ENCODE measurements around the gene MRPS5. TPM values are rescaled to one million over a fixed set of nuclear protein-coding genes. Genes with fewer than 3 reads are reported as not detected.
A peak's percentile ranks its signal among the peaks of the same experiment; 100 is the strongest.

The MRPS5 gene
- 10 to 100 TPM; 83.8 to 84.8 TPM for total RNA-seq

DNA sequence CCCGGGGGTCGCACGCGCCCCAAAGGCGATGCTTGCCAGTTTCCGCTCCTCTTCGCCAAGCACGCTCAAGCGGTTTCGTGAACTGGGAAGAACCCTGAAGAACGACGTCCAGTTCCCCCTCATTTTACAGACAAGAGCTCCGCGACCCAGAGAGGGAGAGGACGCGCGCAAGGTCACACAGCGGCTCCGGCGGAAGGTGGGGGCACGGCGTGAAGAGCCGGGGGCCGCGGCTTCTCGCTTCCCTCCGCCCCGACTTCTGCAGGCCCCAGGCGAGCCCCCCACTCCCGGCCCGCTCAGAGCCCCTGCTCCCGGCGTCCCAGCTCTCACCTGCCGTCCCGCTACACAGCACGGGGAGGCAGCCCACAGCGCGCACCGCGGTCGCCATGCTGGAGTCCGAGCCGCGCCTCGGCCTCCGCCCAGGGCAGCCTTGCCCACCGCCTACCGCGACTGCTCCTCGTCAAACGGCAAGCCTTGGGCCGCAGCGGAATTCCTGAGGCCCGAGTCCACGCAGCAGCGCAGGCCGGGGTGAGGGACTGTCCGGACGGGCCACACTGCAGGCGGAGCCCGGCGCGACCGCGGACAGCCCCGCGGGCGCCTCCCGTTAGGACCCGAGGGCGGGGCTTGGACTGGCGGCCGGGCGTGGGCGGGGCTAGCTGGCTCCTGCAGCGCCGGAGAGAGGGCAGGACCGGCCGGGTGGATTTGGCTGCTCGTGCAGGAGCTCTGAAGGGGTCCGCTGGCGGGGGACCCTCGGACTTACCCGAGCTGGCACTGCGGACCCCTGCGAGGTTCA, at the start of gene MRPS5:
TSS of gene MRPS5 (minus strand) at position 402 of the 790 bp plus-strand sequence. CDS start at position 385, 17 bp downstream.
- H3K9me3 Mint-ChIP-seq: no peaks in the 10 kb centered on the region
- peak within 1 kb of the TSS; percentile 95 for H3K27ac Mint-ChIP-seq
- peak; percentile 90 for DNase-seq
- no peaks in the 10 kb centered on the region for H3K27me3 Mint-ChIP-seq
- peak within 1 kb of the TSS; percentile 89 for H3K4me3 Mint-ChIP-seq
- peaks cover 40% of the 10 kb centered on the region for H3K4me1 Mint-ChIP-seq
- H3K36me3 Mint-ChIP-seq: peaks cover 23% of the 10 kb centered on the region

GRCh38 chr2:95166065-95166763, 44.6 kb upstream of the MRPS5 start:
- Mint-ChIP-seq H3K27ac (peak overlapping the region; percentile 94), H3K36me3 (peaks cover 40% of the 10 kb centered on the region), H3K27me3 (no peaks in the 10 kb centered on the region), H3K9me3 (peaks cover 3% of the 10 kb centered on the region), H3K4me1 (peaks cover 20% of the 10 kb centered on the region), H3K4me3 (peak overlapping the region; percentile 99)
- no peak for DNase-seq

DNA sequence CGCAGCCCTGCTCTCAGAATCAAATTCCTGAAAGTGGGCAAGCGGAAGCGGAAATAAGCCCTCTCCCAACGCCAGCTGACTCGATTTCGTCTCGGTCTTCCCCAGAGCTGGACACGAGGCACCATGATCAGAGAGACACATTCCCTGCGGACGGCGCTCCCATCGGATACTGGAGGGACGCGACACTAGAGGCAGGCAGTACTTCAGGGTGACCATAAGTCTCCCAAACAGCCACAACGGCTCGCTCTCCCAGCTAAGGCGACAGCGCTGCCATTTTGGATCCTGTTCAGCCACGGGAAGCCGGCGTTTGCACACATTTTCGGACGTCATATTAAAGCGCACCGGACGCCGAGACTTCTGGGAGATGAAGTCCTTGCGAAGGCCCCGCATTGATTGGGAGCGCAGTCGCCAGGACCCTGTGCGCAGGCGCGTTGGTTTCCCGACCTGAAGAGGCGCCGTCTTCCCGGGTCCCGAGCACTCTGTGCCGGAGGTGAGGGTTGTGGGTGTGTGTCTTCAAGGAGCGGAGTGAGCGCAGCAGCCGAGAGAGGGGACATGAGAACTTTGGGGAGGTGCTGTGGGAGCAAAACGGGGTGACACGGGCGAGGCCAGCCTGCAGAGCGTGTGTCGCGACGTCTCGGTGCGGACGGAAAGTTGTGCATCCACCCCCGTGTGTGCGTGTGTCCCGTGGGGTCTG, 43.9 kb upstream of the MRPS5 start, which contains the start of gene ZNF2:
TSS of gene ZNF2 (plus strand) at position 439 of the 694 bp plus-strand sequence. CDS start 10,418 bp downstream, outside the sequence.
- H3K27ac Mint-ChIP-seq: peak within 1 kb of the TSS; percentile 94
- peak; percentile 95 for DNase-seq
- no peaks in the 10 kb centered on the region for H3K27me3 Mint-ChIP-seq
- peaks cover 3% of the 10 kb centered on the region for H3K9me3 Mint-ChIP-seq
- peak within 1 kb of the TSS; percentile 99 for H3K4me3 Mint-ChIP-seq
- H3K4me1 Mint-ChIP-seq: peaks cover 20% of the 10 kb centered on the region
- peaks cover 39% of the 10 kb centered on the region for H3K36me3 Mint-ChIP-seq

- Mint-ChIP-seq H3K4me1 (peaks cover 20% of the 10 kb centered on the region), H3K4me3 (peak overlapping the region; percentile 99), H3K27ac (peak overlapping the region; percentile 94)
Observed at GRCh38 chr2:95165030-95165370, 43.4 kb upstream of the MRPS5 start.

GRCh38 chr2:95159690-95160449, 38.3 kb upstream of the MRPS5 start, which contains the start of gene ZNF514:
Gene ZNF514, minus strand, starts transcription at chr2:95159848. Its CDS starts 6,595 bp downstream, at chr2:95153253.
- DNase-seq: peak; percentile 78
- peaks cover 48% of the 10 kb centered on the region for H3K36me3 Mint-ChIP-seq

More at GRCh38 chr2:95165030-95165370, 43.4 kb upstream of the MRPS5 start:
- H3K27me3 Mint-ChIP-seq: no peaks in the 10 kb centered on the region
- no peak for DNase-seq
- H3K9me3 Mint-ChIP-seq: peaks cover 3% of the 10 kb centered on the region
- peaks cover 38% of the 10 kb centered on the region for H3K36me3 Mint-ChIP-seq

GRCh38 chr2:95158891-95159619, 37.4 kb upstream of the MRPS5 start:
- Mint-ChIP-seq H3K4me1 (peaks cover 9% of the 10 kb centered on the region), H3K4me3 (peak overlapping the region; percentile 80), H3K9me3 (peaks cover 17% of the 10 kb centered on the region), H3K36me3 (peaks cover 52% of the 10 kb centered on the region), H3K27ac (peak overlapping the region; percentile 63), H3K27me3 (no peaks in the 10 kb centered on the region)
- DNase-seq: peak; percentile 38

More at GRCh38 chr2:95159690-95160449, 38.3 kb upstream of the MRPS5 start, which contains the start of gene ZNF514:
- H3K4me3 Mint-ChIP-seq: peak within 1 kb of the TSS; percentile 82
- peaks cover 11% of the 10 kb centered on the region for H3K9me3 Mint-ChIP-seq
- no peaks in the 10 kb centered on the region for H3K27me3 Mint-ChIP-seq
- H3K27ac Mint-ChIP-seq: peak within 1 kb of the TSS; percentile 82
- H3K4me1 Mint-ChIP-seq: peaks cover 14% of the 10 kb centered on the region

DNA sequence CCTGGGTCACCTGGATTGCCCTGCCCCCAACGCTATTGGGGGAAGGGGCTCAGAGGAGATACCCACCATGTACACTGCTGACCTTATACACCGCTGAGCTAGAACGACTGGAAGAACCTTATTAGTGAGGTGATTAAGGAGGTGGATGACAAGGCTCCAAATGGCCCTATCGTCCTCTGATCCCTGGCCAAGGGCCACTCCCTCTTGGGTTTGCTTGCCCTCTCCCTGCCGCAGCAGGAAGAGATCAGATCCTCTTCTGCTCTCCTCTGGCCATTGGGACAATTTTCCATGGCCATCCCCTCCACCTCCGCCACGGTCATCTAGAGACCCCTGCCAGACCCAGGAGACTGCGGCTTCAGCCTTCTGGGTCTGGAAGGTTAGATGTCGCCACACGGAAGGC, 36.8 kb upstream of the MRPS5 start:
- H3K27ac Mint-ChIP-seq: no peak overlapping the region
- peaks cover 5% of the 10 kb centered on the region for H3K4me1 Mint-ChIP-seq
- H3K4me3 Mint-ChIP-seq: peak overlapping the region; percentile 80
- peaks cover 22% of the 10 kb centered on the region for H3K9me3 Mint-ChIP-seq
- no peaks in the 10 kb centered on the region for H3K27me3 Mint-ChIP-seq
- DNase-seq: no peak
- peaks cover 58% of the 10 kb centered on the region for H3K36me3 Mint-ChIP-seq

- H3K27me3 Mint-ChIP-seq: no peaks in the 10 kb centered on the region
- H3K9me3 Mint-ChIP-seq: peaks cover 75% of the 10 kb centered on the region
- H3K4me3 Mint-ChIP-seq: no peak overlapping the region
- no peaks in the 10 kb centered on the region for H3K4me1 Mint-ChIP-seq
- no peak overlapping the region for H3K27ac Mint-ChIP-seq
- H3K36me3 Mint-ChIP-seq: peaks cover 93% of the 10 kb centered on the region
- DNase-seq: no peak
Observed at GRCh38 chr2:95149397-95149984, 27.9 kb upstream of the MRPS5 start.

DNA sequence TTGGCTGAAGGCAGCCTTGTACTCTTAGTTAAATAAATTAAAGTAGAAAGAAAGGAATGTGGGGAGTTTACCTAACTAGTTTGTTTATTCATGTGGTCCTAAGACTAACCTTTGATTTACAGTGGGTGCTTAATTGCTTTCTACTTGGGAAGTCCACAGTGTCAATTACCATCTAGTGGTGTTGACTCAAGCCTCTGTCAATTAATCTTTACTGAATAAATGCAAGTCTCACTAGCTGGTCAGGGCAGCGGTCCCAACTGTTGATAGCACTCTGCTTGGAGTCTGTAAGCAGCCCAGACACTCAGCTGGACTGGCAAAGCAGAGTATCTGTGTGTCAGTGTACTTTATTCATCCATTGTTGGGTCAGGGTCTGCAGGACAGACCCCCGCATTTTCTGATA, 22.2 kb upstream of the MRPS5 start:
- Mint-ChIP-seq H3K4me1 (no peaks in the 10 kb centered on the region), H3K4me3 (no peak overlapping the region), H3K27ac (no peak overlapping the region), H3K9me3 (peaks cover 74% of the 10 kb centered on the region), H3K27me3 (no peaks in the 10 kb centered on the region), H3K36me3 (peaks cover 71% of the 10 kb centered on the region)
- DNase-seq: no peak

GRCh38 chr2:95138702-95139101, 17.1 kb upstream of the MRPS5 start:
- DNase-seq: no peak
- Mint-ChIP-seq H3K4me3 (no peak overlapping the region), H3K9me3 (peaks cover 58% of the 10 kb centered on the region), H3K27me3 (no peaks in the 10 kb centered on the region), H3K27ac (no peak overlapping the region), H3K4me1 (no peaks in the 10 kb centered on the region), H3K36me3 (peaks cover 51% of the 10 kb centered on the region)

- DNase-seq: no peak
- peak overlapping the region; percentile 89 for H3K4me3 Mint-ChIP-seq
- H3K4me1 Mint-ChIP-seq: peaks cover 38% of the 10 kb centered on the region
- H3K36me3 Mint-ChIP-seq: peaks cover 22% of the 10 kb centered on the region
- H3K27ac Mint-ChIP-seq: peak overlapping the region; percentile 95
- no peaks in the 10 kb centered on the region for H3K27me3 Mint-ChIP-seq
- H3K9me3 Mint-ChIP-seq: no peaks in the 10 kb centered on the region
Observed at GRCh38 chr2:95122197-95122551, 566 bp upstream of the MRPS5 start.

GRCh38 chr2:95121093-95121406, 558 bp downstream of the MRPS5 start:
- peak overlapping the region; percentile 89 for H3K4me3 Mint-ChIP-seq
- no peaks in the 10 kb centered on the region for H3K27me3 Mint-ChIP-seq
- H3K9me3 Mint-ChIP-seq: no peaks in the 10 kb centered on the region
- no peak for DNase-seq
- peak overlapping the region; percentile 95 for H3K27ac Mint-ChIP-seq
- peaks cover 41% of the 10 kb centered on the region for H3K4me1 Mint-ChIP-seq
- H3K36me3 Mint-ChIP-seq: peaks cover 23% of the 10 kb centered on the region

DNA sequence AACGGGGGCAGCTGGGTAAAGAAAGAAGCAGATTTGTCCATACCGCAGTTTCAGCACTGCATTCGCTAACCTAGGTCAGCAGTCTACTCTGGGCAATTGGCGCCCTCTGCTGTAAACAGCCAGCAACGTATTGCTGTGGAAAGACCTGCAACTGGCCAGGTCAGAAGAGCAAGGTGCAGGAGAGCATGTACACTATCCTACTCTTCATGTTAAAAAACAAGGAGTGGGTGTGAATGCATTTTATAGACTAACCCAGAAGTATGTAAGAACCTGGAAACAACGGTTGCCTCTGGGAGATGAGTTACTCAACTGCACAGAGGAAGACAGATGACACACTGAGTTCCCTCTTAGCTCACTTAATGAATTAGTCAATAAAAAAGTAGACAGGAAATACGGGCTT, 6.2 kb downstream of the MRPS5 start:
- no peak overlapping the region for H3K4me3 Mint-ChIP-seq
- no peaks in the 10 kb centered on the region for H3K9me3 Mint-ChIP-seq
- H3K27ac Mint-ChIP-seq: no peak overlapping the region
- DNase-seq: peak; percentile 67
- peaks cover 39% of the 10 kb centered on the region for H3K4me1 Mint-ChIP-seq
- H3K27me3 Mint-ChIP-seq: no peaks in the 10 kb centered on the region
- peaks cover 38% of the 10 kb centered on the region for H3K36me3 Mint-ChIP-seq

DNA sequence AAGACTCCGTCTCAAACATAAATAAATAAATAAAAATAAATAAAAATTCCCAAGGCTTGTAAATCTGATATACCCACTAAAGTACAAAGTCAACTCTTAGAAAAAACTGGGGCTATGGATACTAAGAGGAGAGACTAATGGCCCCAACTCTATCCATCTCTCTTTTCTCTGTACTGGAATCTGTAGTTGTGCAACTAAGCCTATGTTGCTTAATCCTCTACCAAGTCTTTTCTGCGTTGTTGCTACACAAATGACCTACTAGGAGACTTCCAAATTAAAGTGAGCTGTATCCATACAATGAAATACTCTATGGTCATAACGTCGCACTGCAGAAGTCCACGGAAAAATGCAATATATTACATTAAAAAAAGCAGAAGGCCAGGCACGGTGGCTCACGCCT, 8.1 kb downstream of the MRPS5 start:
- Mint-ChIP-seq H3K27ac (no peak overlapping the region), H3K4me1 (peaks cover 20% of the 10 kb centered on the region), H3K36me3 (peaks cover 28% of the 10 kb centered on the region), H3K4me3 (no peak overlapping the region), H3K27me3 (no peaks in the 10 kb centered on the region), H3K9me3 (no peaks in the 10 kb centered on the region)
- DNase-seq: no peak

All from activated naive CD8-positive, alpha-beta T cell treated with anti-CD3 and anti-CD28 coated beads for 36 hours (primary cell).